GM12878 (cell line): ENCODE results near the gene EHD4. TPM values are rescaled to one million over a fixed set of nuclear protein-coding genes. Genes with fewer than 3 reads are reported as not detected.

ENCODE experiments used
- ATAC-seq: fragments of 200-7000 bp; cut with Tn5 transposase; 3 replicates; pipeline ENCODE4 v1.9.1; 2020; ENCODE audit warnings: mild to moderate bottlenecking, moderate library complexity
- BruUV-seq: library from RNA; stranded (reverse); fragments of 400-500 nt; replicated peaks from 2 replicates; lab custom pipeline; 2021; lab: Mats Ljungman, UMichigan
- CTCF ChIA-PET: fragments of 300-600 bp; sonication (Branson Sonifier 250); formaldehyde crosslinking; extraction: SDS; loops from one replicate; lab custom pipeline; 2021; ENCODE audit warnings: inconsistent platforms; lab: Yijun Ruan, JAX
- POLR2A ChIA-PET: fragments of 350-600 bp; formaldehyde crosslinking; extraction: SDS; loops from one replicate; lab custom pipeline; 2021; ENCODE audit warnings: inconsistent platforms; lab: Charles Lee
- RAD21 ChIA-PET: fragments of 300-600 bp; sonication (Branson Sonifier 250); formaldehyde crosslinking; loops from one replicate; lab custom pipeline; 2023; ENCODE audit warnings: antibody characterized with exemption; ENCODE audit not compliant: unreplicated experiment; lab: Charles Lee
- SMC1A ChIA-PET: fragments of 300-600 bp; sonication (Branson Sonifier 250); formaldehyde crosslinking; loops from one replicate; lab custom pipeline; 2023; ENCODE audit not compliant: unreplicated experiment, uncharacterized antibody; lab: Charles Lee
- DNase-seq: peaks from one replicate; pipeline ENCODE4 v3.0.0-alpha.2; 2011; ENCODE audit warnings: low read depth, low spot score
- FAIRE-seq: peaks from 3 replicates; lab custom pipeline; 2011; peaks lifted over from hg19 to GRCh38; lab: Jason Lieb, UNC
- H2AFZ ChIP-seq: 2 replicates; pipeline ENCODE4 v1.6.0; 2011; ENCODE audit warnings: low read depth, low read length, control low read depth; ENCODE audit not compliant: control insufficient read depth
- H3K27ac ChIP-seq: 2 replicates; pipeline ENCODE4 v1.5.1; 2011; ENCODE audit warnings: control low read depth; ENCODE audit not compliant: control insufficient read depth, insufficient read depth
- H3K27me3 ChIP-seq, 2 experiments: replicated peaks in 1 of 2; 2 replicates each; pipeline versions ENCODE4 v1.6.0 to v1.6.1; 2011; ENCODE audit warnings: low read length in 1 of 2; ENCODE audit not compliant: control insufficient read depth in 2 of 2, insufficient read depth in 2 of 2
- H3K36me3 ChIP-seq, 2 experiments: 2 replicates each; pipeline ENCODE4 v1.5.1; 2011; ENCODE audit warnings: low read length in 1 of 2; ENCODE audit not compliant: control insufficient read depth in 2 of 2, insufficient read depth in 2 of 2
- H3K4me1 ChIP-seq: 2 replicates; pipeline ENCODE4 v1.6.1; 2011; ENCODE audit warnings: mild to moderate bottlenecking, low read length, moderate library complexity, mixed read lengths; ENCODE audit not compliant: control insufficient read depth, insufficient read depth
- H3K4me2 ChIP-seq: 2 replicates; pipeline ENCODE4 v1.6.0; 2011; ENCODE audit warnings: control low read depth; ENCODE audit not compliant: control insufficient read depth, insufficient read depth
- H3K4me3 ChIP-seq: fragments of 200-600 bp; sonication (generic); 2 replicates; pipeline ENCODE4 v1.5.1; 2016
- H3K79me2 ChIP-seq: 2 replicates; pipeline ENCODE4 v1.6.0; 2011; ENCODE audit warnings: low read length; ENCODE audit not compliant: control insufficient read depth, insufficient read depth
- H3K9ac ChIP-seq: 2 replicates; pipeline ENCODE4 v1.8.0; 2011; ENCODE audit warnings: low read length, control low read depth, mixed read lengths; ENCODE audit not compliant: control insufficient read depth, insufficient read depth
- H3K9me3 ChIP-seq: replicated peaks from 3 replicates; pipeline ENCODE4 v1.5.1; 2011; ENCODE audit warnings: mild to moderate bottlenecking, low read length; ENCODE audit not compliant: control insufficient read depth, insufficient read depth
- H4K20me1 ChIP-seq: 2 replicates; pipeline ENCODE4 v1.6.0; 2011; ENCODE audit not compliant: control insufficient read depth, insufficient read depth
- BCL11A ChIP-seq: IDR thresholded peaks from 2 replicates; pipeline ENCODE4 v1.6.1; 2011; ENCODE audit warnings: low read depth, low read length
- MYB ChIP-seq: fragments of 150-350 bp; IDR thresholded peaks from 2 replicates; pipeline ENCODE4 v1.6.1; 2014; ENCODE audit warnings: mild to moderate bottlenecking, low read depth, low read length, borderline replicate concordance
- NR2F1 ChIP-seq: fragments of 450-650 bp; conservative IDR thresholded peaks from 2 replicates; pipeline ENCODE4 v1.6.1; 2017; ENCODE audit warnings: mild to moderate bottlenecking
- SIN3A ChIP-seq: IDR thresholded peaks from 2 replicates; pipeline ENCODE4 v1.6.1; 2012; ENCODE audit warnings: low read depth, low read length, improper control_type of control experiment
- SMAD1 ChIP-seq: fragments of 450-650 bp; IDR thresholded peaks from 2 replicates; pipeline ENCODE4 v1.6.1; 2018; ENCODE audit warnings: mild to moderate bottlenecking, low read depth; ENCODE audit not compliant: partially characterized antibody
- SMC3 ChIP-seq: IDR thresholded peaks from 2 replicates; pipeline ENCODE4 v1.6.1; 2011; ENCODE audit warnings: low read length, improper control_type of control experiment, borderline replicate concordance
- SUZ12 ChIP-seq: fragments of 200-600 bp; sonication (generic); IDR thresholded peaks from one replicate; pipeline ENCODE4 v1.6.1; 2018; ENCODE audit warnings: antibody characterized with exemption, mild to moderate bottlenecking; ENCODE audit not compliant: unreplicated experiment
- TCF3 ChIP-seq: IDR thresholded peaks from 2 replicates; pipeline ENCODE4 v1.6.1; 2012; ENCODE audit warnings: low read depth, mild to moderate bottlenecking, low read length, borderline replicate concordance; ENCODE audit not compliant: insufficient read depth
- ZNF217 ChIP-seq: fragments of 450-650 bp; IDR thresholded peaks from 2 replicates; pipeline ENCODE4 v1.6.1; 2017; ENCODE audit warnings: antibody characterized with exemption, mild to moderate bottlenecking
- ZNF384 ChIP-seq: IDR thresholded peaks from 2 replicates; pipeline ENCODE4 v1.6.1; 2012; ENCODE audit warnings: low read depth, mild to moderate bottlenecking, low read length, improper control_type of control experiment, borderline replicate concordance
- ZZZ3 ChIP-seq: IDR thresholded peaks from 2 replicates; pipeline ENCODE4 v1.6.1; 2011; ENCODE audit warnings: low read depth; ENCODE audit not compliant: control insufficient read depth, insufficient read length
- whole genome bisulfite sequencing: methylation state at CpG from one replicate; pipeline ENCODE4 v1.1.6; 2016; ENCODE audit warnings: low lambda C conversion rate; ENCODE audit not compliant: insufficient replicate concordance, insufficient coverage; ENCODE audit errors: missing lambda C conversion rate; 5-methylcytosine and 5-hydroxymethylcytosine counted together
- in situ Hi-C: fragments of 300-500 bp; cut with MboI; formaldehyde crosslinking; loops from 9 replicates; pipeline ENCODE4 v1.14.3; 2018; ENCODE audit warnings: mixed read lengths
- intact Hi-C: fragments of 100-400 bp; cut with micrococcal nuclease; formaldehyde crosslinking; loops from one replicate; pipeline ENCODE4 v1.14.2; 2022; ENCODE audit not compliant: unreplicated experiment
- polyA plus RNA-seq, 11 experiments: library from polyadenylated mRNA; depleted of rRNA in 4 of 11; unstranded in 6 of 11; stranded (reverse) in 5 of 11; fragments of >200 nt; fragmentation: Nextera tagmentation in 4 of 11; fragmentation: Illumina TruSeq in 1 of 11; extraction: Ambion mirVana in 4 of 11; extraction: Trizol in 1 of 11; gene quantifications; 1 replicate in 1 of 11; 2 replicates in 10 of 11; pipeline versions ENCODE4 v1.2.1 to v1.2.3, GENCODE V29; 2011 to 2016; ENCODE audit warnings: inconsistent platforms in 2 of 11, missing spikeins in 2 of 11, low read depth in 1 of 11
- total RNA-seq, 4 experiments: library from RNA; depleted of rRNA in 3 of 4; stranded (reverse); fragments of >200 nt in 3 of 4; fragmentation: Illumina TruSeq in 1 of 4; extraction: Trizol in 1 of 4; gene quantifications; 2 replicates each; pipeline versions ENCODE4 v1.2.1 to v1.2.3, GENCODE V29; 2013 to 2021
- TF ChIP-seq, protein P1 (sequence below): fragments of 450-650 bp; IDR thresholded peaks from 2 replicates; pipeline ENCODE4 v1.6.1; 2017; ENCODE audit warnings: mild to moderate bottlenecking, low read depth, inconsistent platforms; ENCODE audit not compliant: poor library complexity, severe bottlenecking
- TF ChIP-seq, protein P2 (sequence below): fragments of 450-650 bp; IDR thresholded peaks from 2 replicates; pipeline ENCODE4 v1.6.1; 2017; ENCODE audit warnings: borderline replicate concordance
- TF ChIP-seq, protein P3 (sequence below): fragments of 150-350 bp; IDR thresholded peaks from 2 replicates; pipeline ENCODE4 v1.6.1; 2014; ENCODE audit warnings: mild to moderate bottlenecking, low read depth, low read length

EHD4 gene
- total and polyA plus RNA-seq, 10 of the 15 experiments (the other 5 are each of a cell fraction or from before 2014, with no cell fraction given) = 4.2 to 62.9 (median 44.7) TPM

DNA sequence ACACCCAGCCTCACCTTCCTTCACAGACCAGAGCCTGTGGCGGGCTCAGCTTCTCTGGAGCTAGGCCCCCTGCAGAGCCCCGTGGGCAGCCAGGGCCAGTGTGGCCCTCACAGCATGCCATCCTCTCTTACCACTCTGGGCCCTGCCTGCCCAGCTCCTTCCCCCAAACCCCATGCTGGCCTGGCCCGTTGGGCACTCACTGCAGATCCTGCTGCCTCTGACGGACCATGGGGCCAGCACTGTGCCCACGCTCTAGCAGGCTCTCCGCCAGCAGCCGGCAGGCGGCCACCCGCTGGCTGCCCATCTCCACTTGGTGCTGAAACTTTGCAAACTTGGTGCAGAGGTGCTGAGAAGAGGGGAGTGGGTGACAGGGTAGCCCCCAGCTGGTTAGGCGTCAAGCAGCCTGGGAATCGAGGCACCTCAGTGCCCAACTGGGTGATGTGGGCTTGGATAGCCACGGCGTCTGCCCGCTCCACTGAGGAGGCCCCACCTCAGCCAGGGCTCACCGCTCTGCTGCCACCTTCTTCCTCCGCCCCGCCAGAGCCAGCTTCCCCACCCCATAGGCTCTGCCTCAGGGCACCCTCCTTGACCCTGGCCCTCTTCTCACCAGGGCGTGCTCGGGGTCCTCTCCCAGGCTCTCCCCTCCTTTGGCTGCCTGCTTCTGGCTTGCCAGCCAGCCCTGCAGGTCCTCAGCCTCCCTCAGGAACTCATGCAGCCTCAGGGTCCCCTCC lies 101.0 kb downstream of the EHD4 start:
- RAD21 ChIA-PET = no interaction called here
- Histone ChIP-seq H3K79me2 (no peaks in the 10 kb centered on the region), H3K36me3 (no peaks in the 10 kb centered on the region), H3K9ac (no peak overlapping the region), H3K4me1 (no peaks in the 10 kb centered on the region), H3K4me2 (no peak overlapping the region), H3K27me3 (no peaks in the 10 kb centered on the region; a peak in 2 of 4 replicates), H3K9me3 (no peaks in the 10 kb centered on the region), H3K27ac (no peak overlapping the region), H4K20me1 (no peaks in the 10 kb centered on the region), H2AFZ (no peak overlapping the region), H3K4me3 (no peak overlapping the region)
- WGBS = 47% methylated on average over 19 of the region's 19 CpGs
- DNase-seq = no peak
- no peak for FAIRE-seq
- no peak for ATAC-seq
- TF ChIP-seq, protein P1, sequence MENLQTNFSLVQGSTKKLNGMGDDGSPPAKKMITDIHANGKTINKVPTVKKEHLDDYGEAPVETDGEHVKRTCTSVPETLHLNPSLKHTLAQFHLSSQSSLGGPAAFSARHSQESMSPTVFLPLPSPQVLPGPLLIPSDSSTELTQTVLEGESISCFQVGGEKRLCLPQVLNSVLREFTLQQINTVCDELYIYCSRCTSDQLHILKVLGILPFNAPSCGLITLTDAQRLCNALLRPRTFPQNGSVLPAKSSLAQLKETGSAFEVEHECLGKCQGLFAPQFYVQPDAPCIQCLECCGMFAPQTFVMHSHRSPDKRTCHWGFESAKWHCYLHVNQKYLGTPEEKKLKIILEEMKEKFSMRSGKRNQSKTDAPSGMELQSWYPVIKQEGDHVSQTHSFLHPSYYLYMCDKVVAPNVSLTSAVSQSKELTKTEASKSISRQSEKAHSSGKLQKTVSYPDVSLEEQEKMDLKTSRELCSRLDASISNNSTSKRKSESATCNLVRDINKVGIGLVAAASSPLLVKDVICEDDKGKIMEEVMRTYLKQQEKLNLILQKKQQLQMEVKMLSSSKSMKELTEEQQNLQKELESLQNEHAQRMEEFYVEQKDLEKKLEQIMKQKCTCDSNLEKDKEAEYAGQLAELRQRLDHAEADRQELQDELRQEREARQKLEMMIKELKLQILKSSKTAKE = no peak
- TF ChIP-seq, protein P2, sequence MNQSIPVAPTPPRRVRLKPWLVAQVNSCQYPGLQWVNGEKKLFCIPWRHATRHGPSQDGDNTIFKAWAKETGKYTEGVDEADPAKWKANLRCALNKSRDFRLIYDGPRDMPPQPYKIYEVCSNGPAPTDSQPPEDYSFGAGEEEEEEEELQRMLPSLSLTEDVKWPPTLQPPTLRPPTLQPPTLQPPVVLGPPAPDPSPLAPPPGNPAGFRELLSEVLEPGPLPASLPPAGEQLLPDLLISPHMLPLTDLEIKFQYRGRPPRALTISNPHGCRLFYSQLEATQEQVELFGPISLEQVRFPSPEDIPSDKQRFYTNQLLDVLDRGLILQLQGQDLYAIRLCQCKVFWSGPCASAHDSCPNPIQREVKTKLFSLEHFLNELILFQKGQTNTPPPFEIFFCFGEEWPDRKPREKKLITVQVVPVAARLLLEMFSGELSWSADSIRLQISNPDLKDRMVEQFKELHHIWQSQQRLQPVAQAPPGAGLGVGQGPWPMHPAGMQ = no peak
- TF ChIP-seq ZZZ3 = no peak
- no peak for TF ChIP-seq ZNF384
- no peak for TF ChIP-seq SMAD1
- TF ChIP-seq ZNF217 = no peak
- no peak for TF ChIP-seq SIN3A
- no peak for TF ChIP-seq SUZ12
- no peak for TF ChIP-seq BCL11A
- TF ChIP-seq, protein P3, sequence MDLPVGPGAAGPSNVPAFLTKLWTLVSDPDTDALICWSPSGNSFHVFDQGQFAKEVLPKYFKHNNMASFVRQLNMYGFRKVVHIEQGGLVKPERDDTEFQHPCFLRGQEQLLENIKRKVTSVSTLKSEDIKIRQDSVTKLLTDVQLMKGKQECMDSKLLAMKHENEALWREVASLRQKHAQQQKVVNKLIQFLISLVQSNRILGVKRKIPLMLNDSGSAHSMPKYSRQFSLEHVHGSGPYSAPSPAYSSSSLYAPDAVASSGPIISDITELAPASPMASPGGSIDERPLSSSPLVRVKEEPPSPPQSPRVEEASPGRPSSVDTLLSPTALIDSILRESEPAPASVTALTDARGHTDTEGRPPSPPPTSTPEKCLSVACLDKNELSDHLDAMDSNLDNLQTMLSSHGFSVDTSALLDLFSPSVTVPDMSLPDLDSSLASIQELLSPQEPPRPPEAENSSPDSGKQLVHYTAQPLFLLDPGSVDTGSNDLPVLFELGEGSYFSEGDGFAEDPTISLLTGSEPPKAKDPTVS = no peak
- no peak for TF ChIP-seq TCF3
- TF ChIP-seq MYB = no peak
- no peak for TF ChIP-seq SMC3
- no peak for TF ChIP-seq NR2F1
- POLR2A ChIA-PET = no interaction called here
- in situ Hi-C loops = no loop called here
- SMC1A ChIA-PET = no interaction called here
- intact Hi-C loops = no loop called here
- CTCF ChIA-PET = no interaction called here
- no TSS peak for BruUV-seq
